Muscle of arm (tissue), 12 donors: ENCODE data around the gene NUDT2. TPM values are rescaled to one million over a fixed set of nuclear protein-coding genes. Genes with fewer than 3 reads are reported as not detected.
"Not testable (repeated sequence)": the region's sequence is repeated elsewhere in the genome, so short reads cannot be mapped to it uniquely, and the experiment has no call there.

Experiments used
- DNase-seq: peaks from one replicate; pipeline ENCODE4 v3.0.0-alpha.2; 2013
- polyA plus RNA-seq, 12 donors: library from polyadenylated mRNA; unstranded; fragments of 120-200 nt; gene quantifications; one replicate each; pipeline ENCODE4 v1.2.1, GENCODE V29; 2013; ENCODE audit not compliant: insufficient read length in 12 of 12

Gene NUDT2
- polyA plus RNA-seq, 12 donors: 18.8 to 31.7 (median 26.0) TPM; not detected in 1

- no peak for DNase-seq
Measured at GRCh38 chr9:34333836-34334235, 4.5 kb downstream of the NUDT2 start.

GRCh38 chr9:34334337-34334824 is 5.0 kb downstream of the NUDT2 start:
- no peak for DNase-seq

GRCh38 chr9:34334916-34335315 is 5.5 kb downstream of the NUDT2 start:
- no peak for DNase-seq

GRCh38 chr9:34335376-34335775 is 6.0 kb downstream of the NUDT2 start:
- no peak for DNase-seq

- DNase-seq: no peak
Measured at GRCh38 chr9:34337403-34337802, 8.0 kb downstream of the NUDT2 start.

- DNase-seq: not testable (repeated sequence)
Measured at GRCh38 chr9:34338079-34338478, 8.7 kb downstream of the NUDT2 start.

GRCh38 chr9:34338665-34339385 is 9.5 kb downstream of the NUDT2 start:
- DNase-seq: no peak

GRCh38 chr9:34341659-34342295 is 12.4 kb downstream of the NUDT2 start:
- DNase-seq: no peak

GRCh38 chr9:34343090-34343489 is 13.7 kb downstream of the NUDT2 start:
- peak; percentile 76 for DNase-seq

GRCh38 chr9:34343605-34344004 is 14.2 kb downstream of the NUDT2 start:
- no peak for DNase-seq

- DNase-seq: no peak
Measured at GRCh38 chr9:34346873-34347799, 17.8 kb downstream of the NUDT2 start.

- DNase-seq: no peak
Measured at GRCh38 chr9:34347800-34348158, 18.4 kb downstream of the NUDT2 start.

GRCh38 chr9:34349324-34349723 is 20.0 kb downstream of the NUDT2 start:
- DNase-seq: no peak

GRCh38 chr9:34352122-34352652 is 22.8 kb downstream of the NUDT2 start:
- not testable (repeated sequence) for DNase-seq

GRCh38 chr9:34352957-34353356 is 23.6 kb downstream of the NUDT2 start:
- not testable (repeated sequence) for DNase-seq

GRCh38 chr9:34362614-34363214 is 33.3 kb downstream of the NUDT2 start:
- DNase-seq: no peak

GRCh38 chr9:34363619-34364351 is 34.4 kb downstream of the NUDT2 start:
- DNase-seq: peak; percentile 75

GRCh38 chr9:34365282-34365681 is 35.9 kb downstream of the NUDT2 start:
- DNase-seq: no peak

- no peak for DNase-seq
Measured at GRCh38 chr9:34366365-34366764, 37.0 kb downstream of the NUDT2 start.

- DNase-seq: not testable (repeated sequence)
Measured at GRCh38 chr9:34367751-34368410, 38.5 kb downstream of the NUDT2 start.
